Esophagus mucosa (tissue), 1 donor: Measurements from ENCODE around the gene SLC16A13. TPM values are rescaled to one million over a fixed set of nuclear protein-coding genes. Genes with fewer than 3 reads are reported as not detected.
"Not testable (repeated sequence)": the region's sequence is repeated elsewhere in the genome, so short reads cannot be mapped to it uniquely, and the experiment has no call there.

Experiments
- ATAC-seq: fragments of 200-7000 bp; cut with Tn5 transposase; one replicate; pipeline ENCODE4 v1.9.1; 2020
- total RNA-seq: library from RNA; stranded (reverse); gene quantifications from one replicate; pipeline ENCODE4 v1.2.4, GENCODE V29; 2023
- donor health status: DM: yes; HTN: yes; CAD: no.

The SLC16A13 gene
- total RNA-seq, 1 donor from 2014 or later, result 11.8 TPM

GRCh38 chr17:7029659-7030058, 6.2 kb upstream of the SLC16A13 start:
- peak; percentile 22 for ATAC-seq

DNA sequence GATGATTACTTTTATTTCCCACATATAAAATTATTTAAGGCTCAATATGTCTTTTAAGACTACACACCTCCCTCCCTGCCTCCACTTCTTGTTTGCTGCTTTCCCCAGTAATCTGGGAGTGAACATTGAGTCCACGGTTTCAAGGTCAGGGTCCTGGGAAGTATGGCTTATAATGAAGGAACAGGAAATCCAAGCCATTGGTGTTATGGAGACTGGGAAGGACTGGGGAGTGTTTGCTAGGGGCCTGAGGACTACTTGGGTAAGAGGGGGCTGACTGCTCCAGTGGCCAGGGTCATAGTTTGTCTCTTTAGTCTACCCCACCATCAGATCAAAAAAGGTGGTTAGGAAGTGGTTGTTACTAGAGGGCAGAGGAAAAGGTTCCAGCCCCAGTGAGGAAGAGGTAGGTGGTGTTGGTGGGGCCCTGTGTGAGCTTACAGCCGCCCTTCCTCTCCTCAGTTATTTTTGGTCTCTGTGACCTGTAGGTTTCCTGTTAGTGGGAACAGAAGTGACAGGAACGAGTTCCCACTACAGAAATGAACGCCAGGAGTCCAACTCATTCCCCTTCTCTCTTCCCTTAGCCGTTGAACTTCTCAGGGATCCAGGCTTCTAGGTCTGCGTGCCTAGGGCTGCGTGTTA, 742 bp upstream of the SLC16A13 start:
- ATAC-seq, result peak; percentile 11

- ATAC-seq, result no peak
Observed at GRCh38 chr17:7038025-7038862, 2.4 kb downstream of the SLC16A13 start.

- ATAC-seq, result no peak
Observed at GRCh38 chr17:7039832-7040231, 4.0 kb downstream of the SLC16A13 start.

GRCh38 chr17:7041607-7042500, 6.0 kb downstream of the SLC16A13 start:
- ATAC-seq, result peak; percentile 1

- no peak for ATAC-seq
Observed at GRCh38 chr17:7042501-7043181, 6.8 kb downstream of the SLC16A13 start.

- ATAC-seq, result peak; percentile 2
Observed at GRCh38 chr17:7043182-7043496, 7.3 kb downstream of the SLC16A13 start.

GRCh38 chr17:7043497-7044198, 7.8 kb downstream of the SLC16A13 start, which contains the start of gene SLC16A11:
Gene SLC16A11, minus strand, starts transcription at chr17:7044092. Its CDS starts 579 bp downstream, at chr17:7043513.
- peak; percentile 7 for ATAC-seq

- peak; percentile 45 for ATAC-seq
Observed at GRCh38 chr17:7045492-7046126, 9.8 kb downstream of the SLC16A13 start.

GRCh38 chr17:7046127-7046724, 10.4 kb downstream of the SLC16A13 start:
- peak; percentile 87 for ATAC-seq

DNA sequence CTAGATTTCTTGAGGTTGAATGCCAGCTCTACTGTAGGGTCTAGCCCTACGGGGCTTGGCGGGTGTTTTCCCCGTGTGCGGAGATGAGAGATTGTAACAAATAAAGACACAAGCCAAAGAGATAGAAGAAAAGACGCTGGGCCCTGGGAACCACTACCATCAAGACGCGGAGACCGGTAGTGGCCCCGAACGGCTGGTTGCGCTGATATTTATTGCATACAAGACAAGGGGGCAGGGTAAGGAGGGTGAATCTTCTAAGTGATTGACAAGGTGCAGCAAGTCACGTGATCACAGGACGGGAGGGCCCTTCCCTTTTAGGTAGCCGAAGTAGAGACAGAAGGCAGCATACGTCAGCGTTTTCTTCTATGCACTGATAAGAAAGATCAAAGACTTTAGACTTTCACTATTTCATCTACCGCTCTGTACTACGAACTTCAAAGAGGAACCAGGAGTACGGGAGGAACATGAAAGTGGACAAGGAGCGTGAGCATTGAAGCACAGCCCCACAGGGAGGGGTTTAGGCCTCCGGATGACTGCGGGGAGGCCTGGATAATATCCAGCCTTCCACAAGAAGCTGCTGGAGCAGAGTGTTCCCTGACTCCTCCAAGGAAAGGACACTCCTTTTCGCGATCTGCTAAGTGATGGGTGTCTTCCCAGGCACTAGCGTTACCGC, 11.0 kb downstream of the SLC16A13 start:
- ATAC-seq, result not testable (repeated sequence)

DNA sequence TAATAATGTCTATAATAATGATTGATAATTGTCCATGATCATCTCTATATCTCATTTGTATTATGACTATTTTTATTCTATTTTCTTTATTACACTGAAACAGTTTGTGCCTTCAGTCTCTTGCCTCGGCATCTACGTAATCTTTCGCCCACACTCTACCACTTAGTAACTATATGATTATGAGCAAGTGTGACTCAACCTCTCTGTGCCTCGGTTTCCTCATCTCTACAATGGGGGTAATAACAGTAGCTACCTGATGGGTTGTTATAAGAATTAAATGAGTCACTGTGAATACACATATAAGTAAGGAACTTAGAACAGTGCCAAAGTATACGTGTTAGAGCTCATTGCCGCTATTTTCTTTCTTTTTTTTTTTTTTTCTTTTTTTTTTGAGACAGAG, 11.8 kb downstream of the SLC16A13 start:
- ATAC-seq, result peak; percentile 30

DNA sequence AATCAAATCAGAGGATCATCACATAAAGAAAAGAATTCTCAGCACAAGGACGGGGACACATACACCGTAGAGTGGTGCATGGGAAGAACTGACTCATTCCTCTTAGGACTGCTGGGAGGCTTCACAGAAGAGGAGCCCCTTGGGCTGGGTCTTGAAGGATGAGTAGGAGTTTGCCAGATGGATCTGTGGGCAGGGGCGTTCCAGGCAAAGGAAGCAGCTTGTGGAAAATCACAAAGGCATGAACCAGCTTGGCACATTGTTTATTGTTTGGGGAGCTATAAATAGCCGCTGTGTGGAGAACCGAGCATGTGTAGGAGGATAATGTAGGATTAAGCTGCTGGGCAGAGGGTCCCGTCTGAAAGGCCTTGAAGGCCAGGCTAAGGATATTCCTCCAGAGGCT, 13.2 kb downstream of the SLC16A13 start:
- no peak for ATAC-seq

GRCh38 chr17:7050583-7050982, 14.8 kb downstream of the SLC16A13 start:
- ATAC-seq, result not testable (repeated sequence)

- ATAC-seq, result no peak
Observed at GRCh38 chr17:7056386-7056785, 20.6 kb downstream of the SLC16A13 start.

GRCh38 chr17:7058831-7059447, 23.1 kb downstream of the SLC16A13 start:
- ATAC-seq, result peak; percentile 69

- ATAC-seq, result peak; percentile 75
Observed at GRCh38 chr17:7060165-7060891, 24.5 kb downstream of the SLC16A13 start.

GRCh38 chr17:7063518-7064094, 27.8 kb downstream of the SLC16A13 start:
- no peak for ATAC-seq

- ATAC-seq, result no peak
Observed at GRCh38 chr17:7064261-7064660, 28.4 kb downstream of the SLC16A13 start.
